HL-60 (cell line): Measurements from ENCODE around the gene TMC3.

Source experiments
- POLR2AphosphoS5 ChIP-seq: IDR thresholded peaks from 2 replicates; pipeline ENCODE4 v1.6.1; 2012; ENCODE audit warnings: low read depth
- TF ChIP-seq, protein P1 (sequence below): IDR thresholded peaks from one replicate; pipeline ENCODE4 v1.5.1; 2011; ENCODE audit warnings: low read length, control low read depth, inconsistent platforms; ENCODE audit not compliant: insufficient read depth

DNA sequence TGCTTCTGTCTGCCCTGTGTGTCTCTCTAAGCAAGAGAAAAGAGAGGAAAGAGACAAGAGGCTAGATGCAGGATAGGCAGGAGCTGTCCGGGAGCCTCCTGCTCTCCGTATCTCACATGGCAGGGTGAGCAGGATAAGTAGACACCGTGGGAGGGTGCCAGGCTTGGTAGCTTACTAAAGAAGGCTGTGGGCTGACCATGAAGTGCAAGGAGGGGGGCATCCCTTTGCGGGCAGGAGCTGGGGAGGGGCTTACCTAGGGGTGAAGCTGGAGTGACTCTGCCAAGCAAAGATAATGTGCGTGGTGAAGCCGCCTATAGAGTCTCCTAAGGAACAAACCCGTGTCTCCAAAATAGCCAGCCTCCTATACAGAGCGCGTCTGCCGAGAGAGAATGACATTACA is 33.7 kb upstream of the TMC3 start:
- no peak for TF ChIP-seq POLR2AphosphoS5
- TF ChIP-seq, protein P1, sequence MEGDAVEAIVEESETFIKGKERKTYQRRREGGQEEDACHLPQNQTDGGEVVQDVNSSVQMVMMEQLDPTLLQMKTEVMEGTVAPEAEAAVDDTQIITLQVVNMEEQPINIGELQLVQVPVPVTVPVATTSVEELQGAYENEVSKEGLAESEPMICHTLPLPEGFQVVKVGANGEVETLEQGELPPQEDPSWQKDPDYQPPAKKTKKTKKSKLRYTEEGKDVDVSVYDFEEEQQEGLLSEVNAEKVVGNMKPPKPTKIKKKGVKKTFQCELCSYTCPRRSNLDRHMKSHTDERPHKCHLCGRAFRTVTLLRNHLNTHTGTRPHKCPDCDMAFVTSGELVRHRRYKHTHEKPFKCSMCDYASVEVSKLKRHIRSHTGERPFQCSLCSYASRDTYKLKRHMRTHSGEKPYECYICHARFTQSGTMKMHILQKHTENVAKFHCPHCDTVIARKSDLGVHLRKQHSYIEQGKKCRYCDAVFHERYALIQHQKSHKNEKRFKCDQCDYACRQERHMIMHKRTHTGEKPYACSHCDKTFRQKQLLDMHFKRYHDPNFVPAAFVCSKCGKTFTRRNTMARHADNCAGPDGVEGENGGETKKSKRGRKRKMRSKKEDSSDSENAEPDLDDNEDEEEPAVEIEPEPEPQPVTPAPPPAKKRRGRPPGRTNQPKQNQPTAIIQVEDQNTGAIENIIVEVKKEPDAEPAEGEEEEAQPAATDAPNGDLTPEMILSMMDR, result no peak
